Measurements from ENCODE around the gene CIROP.
"Not testable (repeated sequence)": the region's sequence is repeated elsewhere in the genome, so short reads cannot be mapped to it uniquely, and the experiment has no call there.

CIROP gene

DNA sequence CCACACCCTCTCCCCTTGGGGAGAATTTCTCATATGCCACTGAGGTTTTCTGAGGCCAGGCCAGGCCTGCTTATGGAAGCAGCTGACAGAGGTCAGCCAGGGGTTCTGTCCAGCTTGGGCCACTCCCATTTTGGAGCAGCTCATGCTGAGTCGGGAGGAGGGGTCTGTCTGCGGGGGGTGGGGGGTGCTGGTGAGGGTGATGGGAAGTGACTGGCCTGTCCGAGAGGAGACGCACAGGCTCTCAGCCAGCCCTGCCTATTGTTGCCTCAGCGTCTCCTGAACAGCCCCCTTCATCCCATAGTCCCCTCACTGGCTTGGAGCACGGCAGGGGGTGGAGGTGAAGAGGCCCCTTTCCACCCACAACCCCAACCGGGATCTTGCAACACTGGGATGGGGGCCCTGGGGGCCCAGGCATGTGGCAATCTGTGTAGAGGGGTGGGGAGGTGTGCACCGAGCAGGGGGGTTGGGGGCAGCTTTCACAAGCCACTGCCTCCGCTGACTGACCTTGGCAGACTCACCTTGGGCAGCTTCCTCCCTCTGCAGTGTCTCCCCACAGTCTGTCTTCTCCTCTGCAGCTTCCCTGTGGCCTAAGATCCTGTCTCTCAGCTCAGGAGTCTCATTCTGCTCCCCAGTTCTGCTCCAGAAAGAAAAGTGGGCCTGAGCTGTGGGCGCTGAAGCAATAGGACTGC, 8.8 kb upstream of the CIROP start:
- no peak for DNase-seq (ENCODE audit: low read depth)

DNA sequence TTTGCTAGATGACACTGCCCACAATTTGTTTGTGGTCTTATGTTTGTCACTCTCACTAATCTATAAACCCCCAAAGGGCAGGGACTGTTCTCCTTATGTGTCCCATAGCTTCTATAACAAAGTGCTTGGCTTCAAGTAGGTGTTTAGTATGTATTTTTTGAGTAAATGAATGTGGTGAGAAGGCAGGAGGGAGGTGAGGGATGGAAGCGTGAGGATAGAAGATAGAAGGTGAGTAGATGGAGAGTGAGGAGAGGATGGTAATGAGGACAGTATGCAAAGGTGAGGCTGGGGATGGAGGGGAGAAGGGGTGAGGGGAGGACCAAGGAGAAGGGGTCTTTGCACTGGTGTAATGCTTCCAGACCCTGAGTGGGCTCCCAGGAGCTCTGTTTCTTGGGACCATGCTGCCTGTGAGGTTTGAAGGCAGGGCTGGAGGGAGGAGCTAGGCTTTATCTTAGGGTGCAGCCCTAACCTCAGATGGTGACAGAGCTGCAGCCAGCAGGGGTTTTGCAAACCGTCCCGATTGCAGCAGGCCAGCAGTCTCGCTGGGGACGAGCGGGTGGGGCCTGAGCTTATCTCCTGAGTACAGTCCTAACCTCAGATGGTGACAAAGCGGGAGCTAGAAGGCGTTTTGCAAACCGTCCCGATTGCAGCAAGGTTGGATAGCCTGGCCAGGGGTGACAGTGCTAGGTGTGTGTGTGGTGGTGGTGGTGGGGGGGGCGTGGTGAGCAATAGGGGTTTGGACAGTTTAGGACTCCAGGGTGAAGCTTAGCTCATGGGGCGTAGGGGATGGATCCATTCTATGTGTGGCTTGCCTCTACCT, 7.8 kb upstream of the CIROP start:
- no peak for DNase-seq (ENCODE audit: low read depth)

DNA sequence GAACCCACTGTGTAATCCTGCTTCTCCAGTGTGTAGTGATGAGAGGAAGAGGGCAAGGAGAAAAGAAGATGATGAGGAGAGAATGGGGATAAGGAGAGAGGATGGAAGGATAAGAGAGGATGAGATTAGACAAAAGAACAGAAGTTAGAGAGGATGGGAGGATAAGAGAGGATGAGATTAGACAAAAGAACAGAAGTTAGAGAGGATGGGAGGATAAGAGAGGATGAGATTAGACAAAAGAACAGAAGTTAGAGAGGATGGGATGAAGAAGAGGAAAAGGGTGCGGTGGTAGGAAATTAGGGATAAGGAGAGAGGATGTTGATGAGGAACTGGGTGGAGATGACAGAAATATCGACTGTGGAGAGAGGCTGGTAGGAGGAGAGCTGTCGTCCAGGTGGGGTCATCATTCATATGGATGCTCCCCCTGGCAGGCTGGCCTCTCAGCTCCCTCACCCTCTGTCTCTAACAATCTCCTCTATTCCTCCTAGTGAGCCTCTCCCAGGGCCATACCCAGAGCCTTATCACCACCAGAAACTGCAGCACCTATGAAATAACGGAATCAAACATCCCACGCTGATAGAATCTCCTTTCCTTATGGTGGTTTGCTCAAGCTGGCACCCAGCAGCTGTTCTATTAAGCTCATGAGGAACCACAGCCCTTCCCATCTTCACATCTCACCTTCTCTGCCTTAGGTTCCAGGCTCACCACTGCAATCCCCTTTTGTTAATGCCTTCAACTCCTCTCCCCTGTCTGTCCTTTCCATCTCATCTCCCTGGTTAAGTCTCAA, 6.0 kb upstream of the CIROP start:
- no peak for DNase-seq (ENCODE audit: low read depth)

DNA sequence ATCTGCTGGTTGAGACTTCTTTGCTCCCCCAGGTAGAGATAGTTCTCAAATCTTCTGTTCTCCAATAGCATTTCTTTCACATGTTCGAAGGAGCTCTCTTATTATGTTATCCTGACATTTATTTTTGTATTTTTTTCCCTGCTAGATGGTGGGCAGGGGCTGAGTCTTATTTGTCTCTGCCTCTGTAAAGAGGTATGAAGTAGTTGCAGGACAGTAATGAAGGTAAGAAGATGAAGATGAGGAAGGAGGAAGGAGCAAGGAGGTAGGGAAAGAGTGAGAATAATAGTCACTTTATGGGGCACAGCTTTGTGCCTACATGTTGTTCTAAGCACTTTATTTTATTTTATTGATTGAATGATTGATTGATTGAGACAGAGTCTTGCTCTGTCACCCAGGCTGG, 5.0 kb upstream of the CIROP start:
- no peak for DNase-seq (ENCODE audit: low read depth)

DNA sequence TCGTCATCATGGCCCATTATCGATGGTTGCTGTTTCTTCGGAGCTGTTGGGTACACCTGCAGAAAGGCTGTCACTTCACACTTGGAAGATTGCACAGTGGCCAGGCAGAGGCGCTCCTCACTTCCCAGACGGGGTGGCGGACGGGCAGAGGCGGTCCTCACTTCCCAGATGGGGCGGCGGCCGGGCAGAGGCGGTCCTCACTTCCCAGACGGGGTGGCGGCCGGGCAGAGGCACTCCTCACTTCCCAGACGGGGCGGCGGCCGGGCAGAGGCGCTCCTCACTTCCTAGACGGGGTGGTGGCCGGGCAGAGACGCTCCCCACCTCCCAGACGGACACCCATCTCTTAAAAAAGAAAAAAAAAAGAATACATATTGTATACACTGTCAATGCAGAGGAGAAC, 3.4 kb upstream of the CIROP start:
- not testable (repeated sequence) for DNase-seq (ENCODE audit: low read depth)

DNA sequence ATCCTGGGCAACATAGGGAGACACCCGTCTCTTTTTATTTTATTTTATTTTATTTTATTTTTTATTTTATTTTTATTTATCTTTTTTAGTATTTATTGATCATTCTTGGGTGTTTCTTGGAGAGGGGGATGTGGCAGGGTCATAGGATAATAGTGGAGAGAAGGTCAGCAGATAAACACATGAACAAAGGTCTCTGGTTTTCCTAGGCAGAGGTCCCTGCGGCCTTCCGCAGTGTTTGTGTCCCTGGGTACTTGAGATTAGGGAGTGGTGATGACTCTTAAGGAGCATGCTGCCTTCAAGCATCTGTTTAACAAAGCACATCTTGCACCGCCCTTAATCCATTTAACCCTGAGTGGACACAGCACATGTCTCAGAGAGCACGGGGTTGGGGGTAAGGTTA, 2.8 kb upstream of the CIROP start:
- not testable (repeated sequence) for DNase-seq (ENCODE audit: low read depth)

DNA sequence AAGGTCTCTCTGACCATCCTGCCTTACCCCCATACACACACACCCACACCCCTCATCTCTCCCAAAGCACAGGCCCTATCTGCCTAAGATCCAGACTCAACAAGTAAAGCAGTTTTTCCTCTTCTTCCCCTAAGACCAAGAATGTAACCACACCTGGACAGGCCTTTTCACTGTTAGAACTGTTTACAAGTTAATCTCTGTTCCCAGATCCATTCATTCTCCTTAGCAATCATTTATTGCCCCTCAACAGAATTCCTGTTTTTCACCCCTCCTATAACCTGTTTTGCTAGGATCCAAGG, 1.9 kb upstream of the CIROP start:
- no peak for DNase-seq (ENCODE audit: low read depth)

DNA sequence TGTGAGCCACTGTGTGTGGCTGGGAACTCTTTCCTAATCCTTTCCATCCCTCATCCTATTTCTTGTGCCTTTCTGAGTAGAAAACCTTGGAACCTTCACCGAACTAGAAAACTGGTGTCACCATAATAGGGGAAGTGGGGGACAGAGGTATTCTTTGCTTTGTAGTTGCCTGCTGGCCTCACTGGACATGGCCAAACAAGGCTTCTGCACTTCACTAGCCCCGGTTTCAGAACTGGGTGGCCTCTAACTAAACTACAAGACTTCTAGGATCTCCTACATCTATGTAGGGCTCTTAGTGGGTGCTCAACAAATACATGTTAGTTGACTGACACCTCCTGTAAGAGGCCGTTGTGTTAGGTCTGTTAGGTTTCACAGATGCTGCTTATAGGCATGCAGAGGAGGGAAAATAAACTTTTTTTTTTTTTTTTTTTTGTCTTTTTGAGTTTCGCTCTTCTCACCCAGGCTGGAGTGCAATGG, 597 bp upstream of the CIROP start:
- no peak for DNase-seq (ENCODE audit: low read depth)

DNA sequence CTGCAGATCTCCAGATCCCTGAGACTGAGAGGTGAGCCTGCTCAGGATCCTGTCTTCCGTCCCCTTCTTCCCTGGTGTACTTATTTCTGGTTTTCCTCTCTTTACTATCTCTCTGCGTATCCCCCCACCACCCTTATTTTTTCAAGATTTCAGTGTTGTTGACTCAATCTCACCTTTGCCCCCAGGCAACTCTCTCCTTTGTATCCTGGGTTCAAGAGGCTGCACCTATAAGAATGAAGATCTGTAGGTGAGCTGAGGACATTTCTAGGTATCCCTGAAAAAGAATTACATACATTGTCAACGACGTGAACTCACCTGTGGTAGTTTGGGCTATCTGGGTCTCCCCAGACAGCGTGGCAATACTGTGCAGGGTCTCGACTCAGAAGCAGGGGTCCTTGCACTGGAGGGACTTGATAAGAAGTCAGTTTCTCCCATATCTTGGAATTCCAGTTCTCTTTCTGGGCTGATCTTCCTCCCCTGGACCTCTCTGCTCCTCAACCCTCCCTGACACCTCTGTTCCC, 659 bp downstream of the CIROP start:
- DNase-seq (ENCODE audit: low read depth): no peak

DNA sequence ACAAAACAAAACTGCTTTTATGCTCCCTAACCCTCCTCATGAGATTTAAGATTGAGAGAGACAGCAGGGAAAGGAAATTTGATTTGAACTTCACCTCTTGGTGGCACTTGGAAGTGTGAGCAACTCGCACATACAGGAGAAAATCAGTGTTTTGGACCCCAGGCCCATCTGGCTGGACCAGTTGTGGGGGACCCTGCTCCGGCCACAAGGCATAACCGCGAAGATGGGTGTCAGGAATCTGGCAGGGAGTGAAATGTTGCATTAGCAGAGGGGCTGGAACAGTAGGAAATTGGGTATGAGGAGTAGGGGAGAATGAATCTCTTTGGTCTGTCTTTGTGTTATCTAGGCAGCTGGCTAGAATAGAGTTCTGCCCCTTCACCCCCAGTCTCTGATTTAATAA, 1.2 kb downstream of the CIROP start:
- no peak for DNase-seq (ENCODE audit: low read depth)

DNA sequence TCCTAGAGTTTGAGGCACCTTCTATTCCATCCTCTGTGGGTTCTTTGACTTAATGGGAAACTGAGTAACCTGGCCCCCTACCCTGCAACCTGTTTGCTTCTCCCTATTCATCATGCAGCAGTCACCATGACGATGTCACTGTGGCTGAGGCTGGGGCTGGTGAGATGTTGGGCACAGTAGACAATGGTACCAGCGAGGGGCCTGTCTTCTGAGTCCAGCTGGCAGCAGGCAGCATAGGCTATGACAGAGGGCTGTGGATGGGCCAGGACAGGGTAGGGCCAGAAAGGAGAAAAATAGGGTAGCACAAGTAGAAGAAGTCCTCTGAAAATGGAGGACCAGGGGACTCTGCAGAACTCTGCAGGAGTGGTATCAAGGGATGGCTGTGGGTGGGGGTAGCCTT, 2.0 kb downstream of the CIROP start:
- DNase-seq (ENCODE audit: low read depth): no peak

DNA sequence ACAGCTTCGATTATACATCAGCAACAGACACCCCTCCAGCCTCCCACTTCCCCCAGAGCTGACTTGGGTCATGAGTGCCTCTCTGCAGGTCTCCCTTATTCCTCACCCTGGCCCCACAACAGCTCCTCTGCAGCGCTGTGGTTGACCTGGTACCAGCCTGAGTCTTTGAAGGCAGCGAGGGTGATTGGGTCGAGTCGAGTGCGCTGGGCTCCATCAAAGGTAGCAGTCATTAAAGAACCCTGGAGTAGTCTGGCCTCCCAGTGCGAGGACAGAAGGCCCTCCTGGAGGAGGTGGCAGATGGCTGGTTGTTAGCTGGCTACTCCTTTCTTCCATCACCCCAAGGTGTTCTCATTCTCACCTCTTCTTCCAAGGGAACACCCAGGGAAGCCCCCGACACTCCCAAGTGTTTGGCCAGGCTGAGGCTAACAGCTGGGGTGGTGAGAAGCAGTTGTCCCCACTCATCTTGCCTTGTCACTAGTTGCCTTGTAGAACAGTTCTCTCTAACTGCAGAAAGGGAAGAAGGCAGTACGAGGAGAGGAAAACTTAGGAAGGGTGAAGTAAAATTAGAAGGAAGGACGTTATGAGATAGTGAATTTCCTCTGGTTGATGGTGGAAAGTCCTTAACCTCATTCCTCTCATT, 2.7 kb downstream of the CIROP start:
- no peak for DNase-seq (ENCODE audit: low read depth)

DNA sequence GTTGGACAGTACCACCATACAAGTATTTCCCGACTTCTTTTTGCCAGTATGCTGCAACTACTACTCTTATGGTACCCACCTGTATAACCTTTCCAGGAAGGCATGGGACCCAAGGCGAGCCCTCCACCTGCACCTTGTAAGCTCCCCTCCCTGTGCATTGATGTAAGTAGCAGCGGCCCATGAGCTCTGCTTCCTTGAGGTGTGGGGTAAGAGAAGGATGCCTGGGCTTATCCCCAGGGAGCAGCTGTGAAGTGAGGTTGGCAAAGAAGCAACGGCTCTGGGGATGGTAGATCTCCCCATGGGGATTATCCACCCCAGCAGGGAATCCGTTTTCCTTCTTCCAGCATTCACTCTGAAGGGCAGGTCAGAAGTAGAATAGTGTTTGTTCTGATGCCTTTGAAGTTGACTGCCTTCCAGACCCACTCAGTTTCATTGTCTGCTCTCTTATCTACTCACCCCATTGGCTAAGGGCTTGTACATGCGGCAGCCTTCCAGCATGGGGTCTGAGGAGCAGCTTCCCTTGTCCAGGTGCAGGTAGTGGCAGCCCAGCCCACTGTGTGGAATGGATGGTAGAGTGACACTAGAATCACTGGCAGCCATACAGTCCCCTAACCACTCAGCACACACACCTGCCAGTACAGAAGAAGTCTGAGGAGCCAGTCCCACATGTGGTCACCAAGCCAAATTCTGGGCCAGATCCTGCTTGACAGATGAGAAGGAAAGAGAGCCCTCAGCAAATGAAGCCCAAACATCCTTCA, 3.4 kb downstream of the CIROP start:
- no peak for DNase-seq (ENCODE audit: low read depth)

DNA sequence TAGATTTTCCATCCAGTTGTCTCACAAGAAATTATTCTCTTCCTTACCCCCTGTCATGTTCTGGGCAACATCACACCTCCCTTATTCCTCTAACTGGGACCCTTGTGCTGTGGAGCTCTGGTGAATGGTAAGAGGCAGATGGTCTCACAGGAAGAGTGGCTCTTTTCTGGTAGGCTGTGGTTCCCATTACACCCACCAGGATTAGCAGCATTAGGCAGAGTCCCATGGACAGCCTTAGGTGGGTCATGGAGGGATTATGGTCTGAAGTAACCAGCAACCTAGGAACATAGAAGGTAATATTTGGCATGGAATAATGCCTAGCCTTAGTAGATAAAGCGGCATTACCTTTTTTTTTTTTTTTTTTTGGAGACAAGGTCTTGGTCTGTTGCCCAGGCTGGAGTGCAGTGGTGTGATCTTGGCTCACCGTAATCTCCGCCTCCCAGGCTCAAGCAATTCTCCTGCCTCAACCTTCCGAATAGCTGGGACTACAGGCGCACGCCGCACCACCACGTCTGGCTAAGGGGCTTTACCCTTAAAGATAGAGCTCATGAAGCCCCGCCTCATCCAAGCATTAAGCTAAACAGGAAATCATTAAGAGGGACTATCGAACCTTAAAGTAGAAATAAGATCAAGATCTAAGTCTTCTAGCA, 5.5 kb downstream of the CIROP start:
- DNase-seq (ENCODE audit: low read depth): no peak

DNA sequence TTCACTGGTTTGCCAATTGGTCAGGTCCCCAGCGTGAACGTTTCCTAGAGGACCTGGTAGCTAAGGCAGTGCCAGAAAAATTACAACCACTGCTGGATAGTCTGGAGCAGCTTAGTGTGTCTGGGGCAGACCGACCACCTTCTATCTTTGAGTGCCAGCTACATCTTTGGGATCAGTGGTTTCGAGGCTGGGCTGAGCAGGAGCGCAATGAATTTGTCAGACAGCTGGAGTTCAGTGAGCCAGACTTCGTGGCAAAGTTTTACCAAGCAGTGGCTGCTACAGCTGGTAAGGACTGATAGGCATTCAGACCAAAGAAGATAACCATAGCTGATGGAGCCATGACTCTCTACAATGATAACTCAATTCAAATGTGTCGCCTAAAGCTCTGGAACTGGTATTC, 7.0 kb downstream of the CIROP start:
- no peak for DNase-seq (ENCODE audit: low read depth)

DNA sequence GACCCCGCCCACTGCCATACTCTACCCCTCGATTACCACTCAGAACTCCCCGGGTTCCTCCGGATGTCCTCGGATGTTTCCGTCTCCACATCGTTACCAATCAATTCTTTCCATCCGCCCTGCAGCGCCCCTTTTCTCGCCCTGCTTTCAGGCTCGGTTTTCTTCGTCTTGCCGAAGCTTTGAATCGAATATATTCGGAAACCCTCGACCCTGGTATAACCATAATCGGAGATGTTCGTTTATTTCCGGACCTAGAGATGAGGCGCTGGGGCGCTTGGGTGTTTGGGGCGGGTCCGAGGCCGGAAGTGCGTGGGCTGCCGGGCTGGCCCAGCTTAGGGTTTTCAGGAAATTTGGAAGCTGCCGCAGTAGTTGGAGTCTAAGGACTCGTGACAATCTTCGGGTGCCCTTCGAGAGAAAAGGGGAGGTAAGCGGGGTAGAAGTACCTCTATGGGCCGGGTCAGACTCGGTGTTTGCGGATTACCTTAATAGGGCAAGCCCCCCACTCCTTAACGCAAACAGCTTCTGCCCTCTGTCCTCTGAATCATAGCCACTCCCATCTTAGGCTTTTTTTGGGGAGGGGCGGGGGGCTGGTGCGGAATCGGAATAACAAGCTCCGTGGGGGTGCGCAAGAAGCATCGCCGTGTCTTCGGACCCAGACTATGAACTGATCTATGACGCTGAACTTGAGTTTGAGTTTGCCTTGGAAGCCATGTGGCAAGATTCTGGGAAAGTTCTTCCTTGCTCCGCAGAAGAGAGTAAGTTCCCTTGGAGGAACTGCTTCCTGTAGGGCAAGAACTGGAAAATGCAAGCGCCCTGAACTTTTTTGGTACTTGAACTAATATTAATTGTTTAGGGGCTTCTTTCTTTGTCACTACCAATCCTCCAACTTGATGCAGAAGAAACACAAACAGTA, 9.3 kb downstream of the CIROP start, which contains the start of gene C14orf119:
C14orf119 (plus strand) TSS at position 310 of the 913 bp plus-strand sequence. CDS start 2,154 bp downstream, outside the sequence.
- DNase-seq (ENCODE audit: low read depth): peak; percentile 99

DNA sequence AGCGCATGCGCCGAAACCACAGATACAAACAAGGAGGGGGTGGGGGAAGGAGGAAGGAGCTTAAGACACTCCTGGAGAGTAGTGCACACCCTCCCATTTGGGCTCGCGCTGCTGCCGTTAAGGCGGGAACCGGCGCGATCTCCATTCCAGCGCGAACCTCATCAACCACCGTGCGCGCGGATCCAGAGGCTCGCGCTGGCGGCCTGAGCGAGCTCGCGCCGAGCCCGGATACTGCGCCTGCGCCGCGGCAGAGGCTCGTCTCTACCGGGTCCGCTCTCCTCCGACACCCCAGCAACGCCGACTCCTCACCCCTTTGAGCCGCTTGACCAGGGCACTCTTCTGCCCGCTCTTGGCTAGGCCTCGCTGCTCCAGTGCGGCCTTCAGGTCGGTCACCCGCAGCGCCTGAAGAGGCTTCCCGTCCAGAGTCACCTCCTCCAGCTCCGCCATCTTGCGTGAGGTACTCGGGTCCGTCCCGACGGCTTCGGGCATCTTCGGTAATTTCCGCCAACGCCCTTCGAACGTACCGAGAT, 10.1 kb downstream of the CIROP start, which contains the start of gene ACIN1:
ACIN1 (minus strand) TSS at position 471 of the 530 bp plus-strand sequence; CDS start at position 447, 24 bp downstream.
- peak; percentile 49 for DNase-seq (ENCODE audit: low read depth)

DNA sequence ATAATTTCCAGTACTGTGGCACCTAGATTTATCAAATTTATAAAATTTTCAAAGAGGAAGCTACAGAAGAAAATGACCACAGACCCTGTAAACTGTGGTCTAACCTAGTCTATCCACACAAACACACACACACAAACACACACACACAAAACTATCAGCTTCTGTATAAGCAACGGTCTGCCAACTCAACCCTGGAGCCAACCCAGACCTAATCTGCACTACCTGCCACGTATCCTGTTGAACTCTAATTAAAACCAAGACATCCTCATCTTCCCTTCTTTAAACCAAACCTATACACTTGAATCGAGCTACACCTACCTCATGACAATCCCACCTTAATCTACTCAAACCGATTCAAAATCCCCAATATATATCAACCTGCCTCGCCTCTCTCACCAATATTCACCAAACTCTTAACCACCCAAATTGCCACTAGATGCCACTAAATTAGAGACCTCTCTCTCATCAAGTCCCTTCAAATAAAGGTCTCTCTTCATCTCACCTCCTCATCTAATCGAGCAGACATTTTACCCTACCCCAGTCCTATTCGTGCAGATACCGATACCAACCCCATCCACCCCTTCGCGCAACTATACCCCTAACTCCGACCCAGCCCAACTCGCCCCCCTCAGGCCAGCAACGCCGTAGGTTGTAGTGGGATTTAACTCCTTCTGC, 10.7 kb downstream of the CIROP start:
- no peak for DNase-seq (ENCODE audit: low read depth)

DNA sequence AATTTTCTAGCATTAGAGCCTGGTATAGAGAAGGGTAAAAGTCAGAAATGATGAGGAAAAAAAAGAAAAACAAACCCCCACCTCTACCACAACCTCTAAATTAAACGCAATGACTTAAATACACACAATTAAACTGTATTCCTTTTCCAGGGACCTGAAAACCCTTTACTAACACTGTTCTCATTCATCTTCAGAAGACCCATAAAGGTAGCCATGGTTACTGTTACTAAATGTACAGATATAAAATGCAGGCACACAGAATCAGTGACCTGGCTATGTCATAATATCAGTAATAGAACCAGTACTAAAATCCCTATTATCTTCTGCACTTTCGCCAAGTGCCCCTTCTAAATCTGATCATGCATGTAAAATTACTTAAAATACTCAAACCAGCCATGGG, 11.3 kb downstream of the CIROP start:
- DNase-seq (ENCODE audit: low read depth): no peak

Data from stimulated activated CD4-positive, alpha-beta T cell treated with anti-CD3 and anti-CD28 coated beads, Interleukin-2, amount 100 ng/mL, for 4 hours (primary cell).